HG03108 (cell line): ENCODE measurements around the gene TPM3.
"Not testable (repeated sequence)": the region's sequence is repeated elsewhere in the genome, so short reads cannot be mapped to it uniquely, and the experiment has no call there.

ENCODE experiments used
- ATAC-seq: cut with Tn5 transposase; IDR thresholded peaks from one replicate; pipeline ENCODE4 v1.9.1; 2021; ENCODE audit warnings: moderate library complexity; ENCODE audit not compliant: unreplicated experiment

The TPM3 gene

GRCh38 chr1:154170547-154171222, 21.2 kb downstream of the TPM3 start:
- ATAC-seq = no peak

GRCh38 chr1:154167461-154167860, 24.4 kb downstream of the TPM3 start:
- no peak for ATAC-seq

- ATAC-seq = no peak
These were observed 25.7 kb downstream of the TPM3 start for GRCh38 chr1:154166207-154166606.

GRCh38 chr1:154159554-154159953, 32.3 kb downstream of the TPM3 start:
- ATAC-seq = no peak

- ATAC-seq = no peak
These were observed 33.4 kb downstream of the TPM3 start for GRCh38 chr1:154158307-154159125.

- ATAC-seq = peak; percentile 84
These were observed 34.2 kb downstream of the TPM3 start for GRCh38 chr1:154157520-154158306.

GRCh38 chr1:154155251-154155650, 36.6 kb downstream of the TPM3 start:
- ATAC-seq = no peak

- ATAC-seq = no peak
These were observed 37.2 kb downstream of the TPM3 start, which contains the start of gene NUP210L for GRCh38 chr1:154154534-154155191. Gene NUP210L (minus strand): TSS chr1:154155073.

GRCh38 chr1:154154053-154154452, 37.8 kb downstream of the TPM3 start:
- no peak for ATAC-seq

- no peak for ATAC-seq
These were observed 40.6 kb downstream of the TPM3 start for GRCh38 chr1:154151311-154151710.

GRCh38 chr1:154148807-154149206, 43.1 kb downstream of the TPM3 start:
- no peak for ATAC-seq

- ATAC-seq = not testable (repeated sequence)
These were observed 44.4 kb downstream of the TPM3 start for GRCh38 chr1:154147505-154147904.

GRCh38 chr1:154145986-154146385, 45.9 kb downstream of the TPM3 start:
- ATAC-seq = no peak

- ATAC-seq = no peak
These were observed 49.5 kb downstream of the TPM3 start for GRCh38 chr1:154142358-154142757.

GRCh38 chr1:154141240-154141639, 50.7 kb downstream of the TPM3 start:
- no peak for ATAC-seq

GRCh38 chr1:154137888-154138287, 54.0 kb downstream of the TPM3 start:
- ATAC-seq = no peak

- no peak for ATAC-seq
These were observed 58.6 kb downstream of the TPM3 start for GRCh38 chr1:154133256-154133655.

GRCh38 chr1:154129391-154129970, 62.4 kb downstream of the TPM3 start:
- ATAC-seq = no peak

- not testable (repeated sequence) for ATAC-seq
These were observed 68.7 kb downstream of the TPM3 start for GRCh38 chr1:154123205-154123604.

- no peak for ATAC-seq
These were observed 74.3 kb downstream of the TPM3 start for GRCh38 chr1:154117642-154118041.

GRCh38 chr1:154115180-154115579, 76.7 kb downstream of the TPM3 start:
- no peak for ATAC-seq
